ENCODE data around the gene PTPN23.

Gene PTPN23

DNA sequence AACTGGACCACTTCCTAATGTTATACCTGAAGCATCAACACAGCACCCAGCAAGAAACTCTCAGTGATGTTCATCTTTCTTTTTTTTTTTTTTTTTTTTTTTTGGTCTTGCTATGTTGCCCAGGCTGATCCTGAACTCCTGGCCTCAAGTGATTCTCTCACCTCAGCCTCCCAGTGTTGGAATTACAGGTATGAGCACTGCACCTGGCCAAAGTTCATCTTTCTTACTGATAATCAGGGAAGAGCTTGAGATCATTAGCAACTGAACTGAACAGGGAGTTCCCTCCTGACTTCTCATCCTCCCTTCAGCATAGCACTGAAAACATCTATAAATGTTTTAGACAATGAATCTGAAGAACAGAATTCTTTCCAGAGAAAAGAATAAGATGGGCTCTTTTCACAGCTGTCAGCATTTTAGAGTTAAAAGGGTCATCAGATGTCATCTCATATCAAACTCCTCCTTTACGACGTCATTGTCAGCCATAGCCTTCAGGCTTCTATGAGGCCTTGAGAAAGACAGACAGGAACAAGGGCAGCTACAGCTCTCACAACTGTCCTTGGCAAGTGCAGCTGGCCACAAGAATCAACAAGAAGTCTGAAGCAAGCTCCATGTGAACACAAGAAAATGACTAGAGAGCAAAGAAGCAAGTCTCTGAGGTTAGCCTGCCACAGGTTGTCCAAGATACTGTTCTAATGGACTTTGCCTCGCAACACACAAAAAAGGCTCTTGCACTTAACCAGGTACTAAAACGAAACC, 61.2 kb downstream of the PTPN23 start:
- Histone ChIP-seq H3K36me3 (ENCODE audit: insufficient read depth, low read length) (peaks cover 41% of the 10 kb centered on the region; the same call in 1 of the 2 replicates), H3K9me2 (replicated peaks; ENCODE audit: low read depth, low read length) (no peaks in the 10 kb centered on the region), H3K4me2 (ENCODE audit: low read depth, low read length, poor library complexity, severe bottlenecking) (no peak overlapping the region), H3K27me3 (ENCODE audit: insufficient read depth, low read length, poor library complexity, severe bottlenecking) (no peaks in the 10 kb centered on the region), H3K9me3 (ENCODE audit: insufficient read depth, low read depth, low read length) (no peaks in the 10 kb centered on the region), H2AFZ (ENCODE audit: low read length) (no peak overlapping the region), H3K4me3 (ENCODE audit: low read length, poor library complexity, severe bottlenecking) (no peak overlapping the region), H3K79me2 (ENCODE audit: insufficient read depth, low read length) (peaks cover 36% of the 10 kb centered on the region), H4K20me1 (ENCODE audit: insufficient read depth, low read length, poor library complexity, severe bottlenecking) (no peaks in the 10 kb centered on the region), H3F3A (ENCODE audit: low read depth) (no peaks in the 10 kb centered on the region), H3K9ac (ENCODE audit: low read depth, low read length, poor library complexity, severe bottlenecking) (no peak overlapping the region), H3K4me1 (ENCODE audit: insufficient read depth, low read length, poor library complexity, severe bottlenecking) (no peaks in the 10 kb centered on the region)
- TF ChIP-seq, protein P1, sequence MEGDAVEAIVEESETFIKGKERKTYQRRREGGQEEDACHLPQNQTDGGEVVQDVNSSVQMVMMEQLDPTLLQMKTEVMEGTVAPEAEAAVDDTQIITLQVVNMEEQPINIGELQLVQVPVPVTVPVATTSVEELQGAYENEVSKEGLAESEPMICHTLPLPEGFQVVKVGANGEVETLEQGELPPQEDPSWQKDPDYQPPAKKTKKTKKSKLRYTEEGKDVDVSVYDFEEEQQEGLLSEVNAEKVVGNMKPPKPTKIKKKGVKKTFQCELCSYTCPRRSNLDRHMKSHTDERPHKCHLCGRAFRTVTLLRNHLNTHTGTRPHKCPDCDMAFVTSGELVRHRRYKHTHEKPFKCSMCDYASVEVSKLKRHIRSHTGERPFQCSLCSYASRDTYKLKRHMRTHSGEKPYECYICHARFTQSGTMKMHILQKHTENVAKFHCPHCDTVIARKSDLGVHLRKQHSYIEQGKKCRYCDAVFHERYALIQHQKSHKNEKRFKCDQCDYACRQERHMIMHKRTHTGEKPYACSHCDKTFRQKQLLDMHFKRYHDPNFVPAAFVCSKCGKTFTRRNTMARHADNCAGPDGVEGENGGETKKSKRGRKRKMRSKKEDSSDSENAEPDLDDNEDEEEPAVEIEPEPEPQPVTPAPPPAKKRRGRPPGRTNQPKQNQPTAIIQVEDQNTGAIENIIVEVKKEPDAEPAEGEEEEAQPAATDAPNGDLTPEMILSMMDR (conservative IDR thresholded peaks at IDR 0.05; ENCODE audit: low read length): no peak

DNA sequence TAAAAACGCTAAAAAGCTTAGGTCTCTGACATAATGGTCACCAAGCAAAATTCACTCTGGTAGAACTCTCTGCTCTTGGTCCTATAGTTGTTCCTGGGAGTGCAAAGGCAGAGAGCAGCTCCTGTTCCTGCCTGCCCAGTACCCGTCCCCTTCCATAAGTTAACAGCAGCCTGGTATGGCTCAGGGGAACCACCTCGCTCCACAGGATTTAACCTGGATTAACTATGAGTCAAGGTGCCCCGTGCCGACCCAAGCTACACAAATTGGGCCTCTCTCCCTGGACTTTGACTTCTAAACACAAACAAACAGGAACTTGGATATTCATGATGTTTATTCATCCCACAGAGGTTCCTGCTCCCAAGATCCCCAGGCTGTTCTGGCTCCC, 62.8 kb downstream of the PTPN23 start:
- H3K4me1 ChIP-seq (ENCODE audit: insufficient read depth, low read length, poor library complexity, severe bottlenecking): no peaks in the 10 kb centered on the region
- peaks cover 49% of the 10 kb centered on the region for H3K79me2 ChIP-seq (ENCODE audit: insufficient read depth, low read length)
- no peak overlapping the region for H3K9ac ChIP-seq (ENCODE audit: low read depth, low read length, poor library complexity, severe bottlenecking)
- H4K20me1 ChIP-seq (ENCODE audit: insufficient read depth, low read length, poor library complexity, severe bottlenecking): no peaks in the 10 kb centered on the region
- TF ChIP-seq EZH2phosphoT487 (IDR thresholded peaks at IDR 0.05; ENCODE audit: borderline replicate concordance): no peak
- TF ChIP-seq, protein P1 (conservative IDR thresholded peaks at IDR 0.05; ENCODE audit: low read length): no peak
- no peaks in the 10 kb centered on the region for H3F3A ChIP-seq (ENCODE audit: low read depth)
- H3K4me2 ChIP-seq (ENCODE audit: low read depth, low read length, poor library complexity, severe bottlenecking): no peak overlapping the region
- peaks cover 34% of the 10 kb centered on the region; the same call in 1 of the 2 replicates for H3K36me3 ChIP-seq (ENCODE audit: insufficient read depth, low read length)
- no peaks in the 10 kb centered on the region for H3K9me2 ChIP-seq (replicated peaks; ENCODE audit: low read depth, low read length)
- no peak overlapping the region for H3K4me3 ChIP-seq (ENCODE audit: low read length, poor library complexity, severe bottlenecking)
- no peaks in the 10 kb centered on the region for H3K9me3 ChIP-seq (ENCODE audit: insufficient read depth, low read depth, low read length)
- H2AFZ ChIP-seq (ENCODE audit: low read length): no peak overlapping the region
- no peaks in the 10 kb centered on the region for H3K27me3 ChIP-seq (ENCODE audit: insufficient read depth, low read length, poor library complexity, severe bottlenecking)

DNA sequence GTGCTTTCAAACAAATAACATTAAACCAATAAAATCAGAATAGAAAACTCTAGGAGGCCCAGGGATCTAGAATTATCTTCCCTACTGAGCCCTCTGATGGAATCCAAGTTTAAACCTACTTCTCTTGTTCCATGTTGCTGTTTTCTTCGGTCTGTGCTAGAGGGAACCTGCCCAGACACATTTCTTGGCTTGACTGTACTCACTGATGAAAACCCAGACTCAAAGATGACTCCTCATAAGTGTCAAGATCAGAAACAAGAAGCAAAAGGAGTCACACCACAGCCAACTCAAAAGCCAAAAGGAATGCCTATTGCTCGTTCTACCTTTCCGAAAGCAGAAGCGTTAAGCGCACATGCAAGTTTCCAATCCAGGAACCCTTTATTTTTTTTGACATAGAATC, 63.3 kb downstream of the PTPN23 start:
- H3K4me3 ChIP-seq (ENCODE audit: low read length, poor library complexity, severe bottlenecking): no peak overlapping the region
- peaks cover 30% of the 10 kb centered on the region; the same call in 1 of the 2 replicates for H3K36me3 ChIP-seq (ENCODE audit: insufficient read depth, low read length)
- no peaks in the 10 kb centered on the region for H3F3A ChIP-seq (ENCODE audit: low read depth)
- no peaks in the 10 kb centered on the region for H3K27me3 ChIP-seq (ENCODE audit: insufficient read depth, low read length, poor library complexity, severe bottlenecking)
- no peaks in the 10 kb centered on the region for H4K20me1 ChIP-seq (ENCODE audit: insufficient read depth, low read length, poor library complexity, severe bottlenecking)
- H3K4me1 ChIP-seq (ENCODE audit: insufficient read depth, low read length, poor library complexity, severe bottlenecking): no peaks in the 10 kb centered on the region
- no peak for TF ChIP-seq EZH2phosphoT487 (IDR thresholded peaks at IDR 0.05; ENCODE audit: borderline replicate concordance)
- TF ChIP-seq, protein P1 (conservative IDR thresholded peaks at IDR 0.05; ENCODE audit: low read length): no peak
- no peaks in the 10 kb centered on the region for H3K9me3 ChIP-seq (ENCODE audit: insufficient read depth, low read depth, low read length)
- no peak overlapping the region for H3K9ac ChIP-seq (ENCODE audit: low read depth, low read length, poor library complexity, severe bottlenecking)
- H3K79me2 ChIP-seq (ENCODE audit: insufficient read depth, low read length): peaks cover 50% of the 10 kb centered on the region
- no peak overlapping the region for H2AFZ ChIP-seq (ENCODE audit: low read length)
- H3K9me2 ChIP-seq (replicated peaks; ENCODE audit: low read depth, low read length): no peaks in the 10 kb centered on the region
- no peak overlapping the region for H3K4me2 ChIP-seq (ENCODE audit: low read depth, low read length, poor library complexity, severe bottlenecking)
